Naive thymus-derived CD8-positive, alpha-beta T cell (primary cell): ENCODE measurements around the gene ELAVL3. TPM values are rescaled to one million over a fixed set of nuclear protein-coding genes. Genes with fewer than 3 reads are reported as not detected.
"Not testable (repeated sequence)": the region's sequence is repeated elsewhere in the genome, so short reads cannot be mapped to it uniquely, and the experiment has no call there.

Experiments
- ATAC-seq, 2 donors: fragments of 150-1000 bp; cut with Tn5 transposase in 1 of 2; sonication (Bioruptor Pico), chemical (Tn5 transposase) in 1 of 2; 1 replicate in 1 of 2; 2 replicates in 1 of 2; pipeline ENCODE4 v1.10.0; 2021; ENCODE audit warnings: mild to moderate bottlenecking in 2 of 2, moderate library complexity in 2 of 2
- POLR2A ChIA-PET: fragments of 350-600 bp; sonication (Branson Sonifier 250); formaldehyde crosslinking; loops from one replicate; lab custom pipeline; 2021; ENCODE audit warnings: antibody characterized with exemption; lab: Charles Lee
- DNase-seq, 10 donors: peaks; one replicate each; pipeline versions ENCODE4 v3.0.0 to v3.0.0-alpha.2; 2020 to 2022
- H3K27ac Mint-ChIP-seq, 10 donors: one replicate each; pipeline ENCODE4 v1.8.0; 2020 to 2022; ENCODE audit warnings: mild to moderate bottlenecking in 10 of 10, mixed read lengths in 10 of 10, moderate library complexity in 4 of 10, inconsistent platforms in 1 of 10
- H3K27me3 Mint-ChIP-seq, 5 donors: one replicate each; pipeline ENCODE4 v1.8.0; 2021 to 2022; ENCODE audit warnings: mixed read lengths in 5 of 5
- H3K36me3 Mint-ChIP-seq, 3 donors: one replicate each; pipeline ENCODE4 v1.8.0; 2020 to 2022; ENCODE audit warnings: mixed read lengths in 3 of 3, mild to moderate bottlenecking in 2 of 3, inconsistent platforms in 1 of 3
- H3K4me1 Mint-ChIP-seq, 4 donors: one replicate each; pipeline ENCODE4 v1.8.0; 2021 to 2022; ENCODE audit warnings: mixed read lengths in 4 of 4
- H3K4me3 Mint-ChIP-seq, 10 donors: one replicate each; pipeline ENCODE4 v1.8.0; 2020 to 2022; ENCODE audit warnings: mild to moderate bottlenecking in 10 of 10, mixed read lengths in 10 of 10, moderate library complexity in 6 of 10, inconsistent platforms in 1 of 10
- H3K9me3 Mint-ChIP-seq, 9 donors: one replicate each; pipeline ENCODE4 v1.8.0; 2020 to 2022; ENCODE audit warnings: mixed read lengths in 9 of 9, mild to moderate bottlenecking in 3 of 9, inconsistent platforms in 1 of 9, moderate library complexity in 1 of 9
- polyA plus RNA-seq, 3 donors: library from polyadenylated mRNA; unstranded; fragments of 300-500 nt; fragmentation: Illumina TruSeq; gene quantifications; one replicate each; pipeline ENCODE4 v1.2.3, GENCODE V29; 2021
- total RNA-seq, 8 experiments: library from RNA in 2 of 8; stranded (reverse) in 2 of 8; gene quantifications; one replicate each; pipeline ENCODE4 v1.2.3 and lab custom pipeline; 2021 to 2026

The ELAVL3 gene
- total and polyA plus RNA-seq, 5 experiments from 2014 or later, result not detected

GRCh38 chr19:11422163-11423065, 58.4 kb downstream of the ELAVL3 start:
- peaks cover 18 to 52% (median 46%) of the 10 kb centered on the region in 4 donors for H3K4me1 Mint-ChIP-seq
- peaks cover 16 to 66% (median 37%) of the 10 kb centered on the region in 5 donors for H3K27me3 Mint-ChIP-seq
- ATAC-seq, result peak; percentile 63 to 73
- DNase-seq, result peak in 9 of 10 donors; percentile 34 to 82 (median 52)
- POLR2A ChIA-PET, result interaction anchor here (1.4 to 2.5 kb wide), 4 partner anchors 8 to 47 kb away, joined by 4 to 13 read pairs (median 6); partner anchors contain the start of genes ODAD3, PRKCSH and SWSAP1
- H3K9me3 Mint-ChIP-seq, result no peaks in the 10 kb centered on the region
- H3K4me3 Mint-ChIP-seq, result peak overlapping the region; percentile 62 to 88 (median 80)
- no peaks in the 10 kb centered on the region for H3K36me3 Mint-ChIP-seq
- H3K27ac Mint-ChIP-seq, result peak overlapping the region in 2 of 10 donors; percentile 47 to 48

- peaks cover 18 to 52% (median 46%) of the 10 kb centered on the region in 4 donors for H3K4me1 Mint-ChIP-seq
- peaks cover 16 to 66% (median 38%) of the 10 kb centered on the region in 5 donors for H3K27me3 Mint-ChIP-seq
- H3K4me3 Mint-ChIP-seq, result peak overlapping the region; percentile 58 to 88 (median 80)
Observed at GRCh38 chr19:11421371-11422098, 59.3 kb downstream of the ELAVL3 start.

GRCh38 chr19:11420429-11421370, 60.1 kb downstream of the ELAVL3 start:
- peaks cover 18 to 52% (median 46%) of the 10 kb centered on the region in 4 donors for H3K4me1 Mint-ChIP-seq
- H3K27ac Mint-ChIP-seq, result no peak overlapping the region

More at GRCh38 chr19:11421371-11422098, 59.3 kb downstream of the ELAVL3 start:
- DNase-seq (peak in 8 of 10 donors; percentile 23 to 74 (median 38)), ATAC-seq (peak; percentile 37 to 44)
- no peaks in the 10 kb centered on the region for H3K9me3 Mint-ChIP-seq
- peak overlapping the region in 2 of 10 donors; percentile 47 to 69 for H3K27ac Mint-ChIP-seq
- H3K36me3 Mint-ChIP-seq, result no peaks in the 10 kb centered on the region
- POLR2A ChIA-PET, result interaction anchor here (1.4 to 2.5 kb wide), 5 partner anchors 9 to 47 kb away, joined by 4 to 13 read pairs (median 6); partner anchors contain the start of genes ODAD3, PRKCSH and SWSAP1

GRCh38 chr19:11418549-11419506, 62.0 kb downstream of the ELAVL3 start, which contains the start of gene RGL3:
Gene RGL3 (minus strand): TSS chr19:11419314. CDS start chr19:11419278, 36 bp downstream.
- no peak within 1 kb of the TSS for H3K27ac Mint-ChIP-seq
- peaks cover 17 to 50% (median 44%) of the 10 kb centered on the region in 4 donors for H3K4me1 Mint-ChIP-seq
- ATAC-seq (no peak), DNase-seq (no peak)
- H3K4me3 Mint-ChIP-seq, result peak within 1 kb of the TSS in 7 of 10 donors; percentile 16 to 80 (median 73)
- peaks cover 18 to 62% (median 38%) of the 10 kb centered on the region in 5 donors for H3K27me3 Mint-ChIP-seq
- H3K9me3 Mint-ChIP-seq, result no peaks in the 10 kb centered on the region
- POLR2A ChIA-PET, result no interaction called here
- no peaks in the 10 kb centered on the region for H3K36me3 Mint-ChIP-seq

More at GRCh38 chr19:11420429-11421370, 60.1 kb downstream of the ELAVL3 start:
- Mint-ChIP-seq H3K4me3 (peak overlapping the region; percentile 56 to 88 (median 77)), H3K27me3 (peaks cover 19 to 66% (median 41%) of the 10 kb centered on the region in 5 donors), H3K9me3 (no peaks in the 10 kb centered on the region), H3K36me3 (no peaks in the 10 kb centered on the region)
- POLR2A ChIA-PET, result interaction anchor here (0.6 to 2.5 kb wide), 7 partner anchors 10 to 88 kb away, joined by 3 to 13 read pairs (median 4); partner anchors contain the start of genes ODAD3, PRKCSH and SWSAP1
- ATAC-seq (no peak), DNase-seq (no peak)

- Mint-ChIP-seq H3K4me1 (peaks cover 12 to 42% (median 37%) of the 10 kb centered on the region in 4 donors), H3K27me3 (peaks cover 12 to 55% (median 31%) of the 10 kb centered on the region in 5 donors), H3K27ac (no peak overlapping the region), H3K36me3 (no peaks in the 10 kb centered on the region), H3K4me3 (peak overlapping the region in 6 of 10 donors; percentile 16 to 57 (median 44)), H3K9me3 (no peaks in the 10 kb centered on the region)
- POLR2A ChIA-PET, result no interaction called here
- no peak for DNase-seq
- no peak for ATAC-seq
Observed at GRCh38 chr19:11418094-11418548, 62.7 kb downstream of the ELAVL3 start.

GRCh38 chr19:11416346-11417052, 64.3 kb downstream of the ELAVL3 start:
- peaks cover 8 to 26% (median 22%) of the 10 kb centered on the region in 4 donors for H3K4me1 Mint-ChIP-seq
- no peaks in the 10 kb centered on the region for H3K36me3 Mint-ChIP-seq
- H3K27ac Mint-ChIP-seq, result no peak overlapping the region
- no peaks in the 10 kb centered on the region for H3K9me3 Mint-ChIP-seq
- no peak overlapping the region for H3K4me3 Mint-ChIP-seq
- POLR2A ChIA-PET, result interaction anchor here (0.7 to 1.3 kb wide), 2 partner anchors 41 to 1623 kb away, joined by 3 to 6 read pairs; no protein-coding TSS in a partner anchor
- H3K27me3 Mint-ChIP-seq, result peaks cover 10 to 38% (median 21%) of the 10 kb centered on the region in 5 donors
- DNase-seq, result no peak
- ATAC-seq, result no peak

- POLR2A ChIA-PET, result no interaction called here
- no peak for DNase-seq
- Mint-ChIP-seq H3K9me3 (no peaks in the 10 kb centered on the region), H3K27ac (no peak overlapping the region), H3K4me1 (peaks cover 2 to 12% (median 8%) of the 10 kb centered on the region in 4 donors), H3K4me3 (no peak overlapping the region), H3K36me3 (no peaks in the 10 kb centered on the region), H3K27me3 (peaks cover 7 to 30% (median 13%) of the 10 kb centered on the region in 5 donors)
- no peak for ATAC-seq
Observed at GRCh38 chr19:11414544-11414943, 66.3 kb downstream of the ELAVL3 start.

GRCh38 chr19:11410682-11411081, 70.2 kb downstream of the ELAVL3 start:
- POLR2A ChIA-PET, result no interaction called here
- no peaks in the 10 kb centered on the region for H3K36me3 Mint-ChIP-seq
- H3K4me1 Mint-ChIP-seq, result peaks cover 0 to 2% (median 0%) of the 10 kb centered on the region in 4 donors
- H3K4me3 Mint-ChIP-seq, result no peak overlapping the region
- H3K27ac Mint-ChIP-seq, result no peak overlapping the region
- no peaks in the 10 kb centered on the region for H3K9me3 Mint-ChIP-seq
- no peak for ATAC-seq
- peaks cover 0 to 37% (median 12%) of the 10 kb centered on the region in 5 donors for H3K27me3 Mint-ChIP-seq
- no peak for DNase-seq

GRCh38 chr19:11408591-11408990, 72.3 kb downstream of the ELAVL3 start:
- Mint-ChIP-seq H3K27me3 (peaks cover 0 to 33% (median 12%) of the 10 kb centered on the region in 5 donors), H3K27ac (no peak overlapping the region), H3K4me1 (peaks cover 0 to 2% (median 0%) of the 10 kb centered on the region in 4 donors), H3K9me3 (no peaks in the 10 kb centered on the region), H3K4me3 (no peak overlapping the region), H3K36me3 (no peaks in the 10 kb centered on the region)
- ATAC-seq (no peak), DNase-seq (no peak)
- POLR2A ChIA-PET, result no interaction called here

GRCh38 chr19:11406703-11407236, 74.1 kb downstream of the ELAVL3 start:
- H3K36me3 Mint-ChIP-seq, H3K4me1 Mint-ChIP-seq, DNase-seq, H3K9me3 Mint-ChIP-seq, POLR2A ChIA-PET, ATAC-seq, H3K4me3 Mint-ChIP-seq: not testable (repeated sequence)
- Mint-ChIP-seq H3K27ac (peak overlapping the region in 1 of 10 donors; percentile 43), H3K27me3 (peaks cover 0 to 33% (median 12%) of the 10 kb centered on the region in 5 donors)
